Right ventricle myocardium superior (tissue), 1 donor: Measurements from ENCODE around the gene SNAPC2. TPM values are rescaled to one million over a fixed set of nuclear protein-coding genes. Genes with fewer than 3 reads are reported as not detected.
"Not testable (repeated sequence)": the region's sequence is repeated elsewhere in the genome, so short reads cannot be mapped to it uniquely, and the experiment has no call there.

ENCODE experiments used
- ATAC-seq: fragments of 200-7000 bp; cut with Tn5 transposase; one replicate; pipeline ENCODE4 v1.9.1; 2020; ENCODE audit warnings: mild to moderate bottlenecking; ENCODE audit not compliant: poor library complexity
- DNase-seq: peaks from one replicate; pipeline ENCODE4 v3.0.0-alpha.2; 2020
- intact Hi-C: fragments of 100-400 bp; cut with DNase I; formaldehyde crosslinking; loops from one replicate; pipeline ENCODE4 v1.11.2; 2022
- total RNA-seq: library from RNA; stranded (reverse); fragmentation: NEBNext Ultra II Directional; extraction: Animal tissue kit (Norgen Biotek cat#: 25700); gene quantifications from one replicate; pipeline ENCODE4 v1.2.1, GENCODE V29; 2021
- donor health status: DM: no; HTN: yes; CAD: no; lungs with severe emphysema.

Gene SNAPC2
- total RNA-seq, 1 donor from 2014 or later = 9.4 TPM

DNA sequence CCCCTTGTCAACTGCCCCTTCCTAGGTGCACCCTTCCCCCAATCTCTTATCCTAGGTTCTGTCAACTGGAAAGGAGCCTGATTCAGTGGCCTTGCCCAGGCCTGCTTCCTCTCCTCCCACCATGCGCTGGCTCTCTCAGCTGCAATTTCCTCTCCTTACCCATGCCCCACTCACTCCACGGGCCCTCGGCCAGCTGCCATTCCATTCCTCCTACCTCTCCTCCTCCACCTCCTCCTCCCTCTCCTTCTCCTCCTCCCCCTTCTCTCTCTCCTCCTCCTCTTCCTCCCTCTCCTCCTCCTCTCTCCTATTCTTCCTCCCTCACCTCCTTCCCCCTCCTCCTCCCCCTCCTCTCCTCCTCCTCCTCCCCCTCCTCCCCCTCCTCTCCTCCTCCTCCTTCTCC is 32.9 kb downstream of the SNAPC2 start:
- ATAC-seq (no peak), DNase-seq (no peak)
- intact Hi-C loops = no loop called here

DNA sequence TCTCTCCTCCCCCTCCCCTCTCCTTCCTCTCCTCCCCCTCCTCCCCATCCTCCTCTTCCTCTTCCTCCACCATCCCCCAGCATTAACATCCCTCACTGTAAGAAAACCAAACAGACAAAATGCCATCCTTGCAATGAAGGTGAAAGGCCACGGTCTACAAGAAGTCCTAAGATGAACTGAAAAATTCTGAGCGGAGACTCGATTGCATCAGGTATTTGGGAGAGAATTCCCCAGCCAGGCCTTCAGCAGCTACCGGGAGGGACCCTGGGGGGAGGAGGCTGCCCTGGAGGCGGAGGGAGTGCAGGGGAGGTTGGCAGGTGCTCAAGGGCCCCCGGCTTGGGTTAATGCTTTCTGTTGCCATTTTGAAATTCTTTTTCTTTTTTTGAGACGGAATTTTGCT is 33.4 kb downstream of the SNAPC2 start:
- DNase-seq (no peak), ATAC-seq (no peak)
- intact Hi-C loops = no loop called here

DNA sequence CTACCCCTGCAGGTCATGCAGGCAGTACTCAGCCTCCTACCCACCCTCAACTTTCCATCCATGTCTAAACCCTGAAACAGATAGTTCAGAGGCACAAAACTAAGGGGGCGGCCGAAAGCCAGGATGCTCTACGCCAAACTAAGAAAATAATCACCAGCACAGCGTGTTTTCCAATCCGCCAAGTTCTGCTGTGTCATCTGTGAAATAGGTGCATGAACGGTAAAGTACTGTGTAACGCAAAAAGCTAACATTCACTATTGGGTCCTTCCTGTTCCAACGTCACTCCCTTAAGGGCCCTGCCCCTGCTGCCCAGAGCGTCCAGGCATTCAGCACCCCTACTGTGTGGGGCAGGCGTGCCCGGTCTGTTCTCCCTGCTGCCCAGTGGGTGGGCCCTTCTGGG is 35.6 kb downstream of the SNAPC2 start:
- intact Hi-C loops = no loop called here
- ATAC-seq (no peak), DNase-seq (no peak)

DNA sequence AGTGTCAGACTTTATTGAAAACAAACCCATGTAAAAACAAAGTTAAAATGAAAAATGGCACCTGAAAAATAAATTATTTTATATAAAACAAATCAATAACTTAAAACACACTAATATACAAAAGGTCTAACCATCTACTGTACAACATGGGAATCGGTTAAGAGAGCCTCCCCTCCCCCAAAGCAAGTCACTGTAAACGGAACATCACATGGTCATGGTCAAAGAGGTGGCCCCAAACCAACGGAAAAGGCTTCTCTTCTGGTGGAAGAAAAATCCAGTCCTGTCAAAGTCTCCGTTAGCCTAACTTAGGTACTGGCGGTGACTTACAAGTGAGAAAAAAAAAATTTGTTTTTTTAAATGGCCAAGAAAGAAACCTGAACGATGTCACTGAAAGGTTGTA is 39.1 kb downstream of the SNAPC2 start:
- DNase-seq = no peak
- intact Hi-C loops = no loop called here
- ATAC-seq = no peak

DNA sequence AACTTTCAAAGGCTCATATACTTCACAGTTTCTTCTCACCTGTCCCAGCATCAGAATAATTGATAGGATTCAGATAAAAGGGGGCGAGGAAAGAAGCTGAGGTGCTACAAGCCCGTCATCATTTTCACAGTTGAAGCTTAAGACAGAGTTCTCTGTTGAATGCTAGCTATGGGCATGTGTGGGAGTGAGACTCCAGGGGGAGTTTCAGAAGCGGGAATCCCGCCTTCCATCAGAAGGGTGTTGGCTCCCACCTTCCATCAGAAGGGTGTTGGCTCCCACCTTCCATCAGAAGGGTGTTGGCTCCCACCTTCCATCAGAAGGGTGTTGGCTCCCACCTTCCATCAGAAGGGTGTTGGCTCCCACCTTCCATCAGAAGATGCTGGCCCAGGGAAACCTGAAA is 40.9 kb downstream of the SNAPC2 start:
- ATAC-seq, DNase-seq, intact Hi-C loops: not testable (repeated sequence)

DNA sequence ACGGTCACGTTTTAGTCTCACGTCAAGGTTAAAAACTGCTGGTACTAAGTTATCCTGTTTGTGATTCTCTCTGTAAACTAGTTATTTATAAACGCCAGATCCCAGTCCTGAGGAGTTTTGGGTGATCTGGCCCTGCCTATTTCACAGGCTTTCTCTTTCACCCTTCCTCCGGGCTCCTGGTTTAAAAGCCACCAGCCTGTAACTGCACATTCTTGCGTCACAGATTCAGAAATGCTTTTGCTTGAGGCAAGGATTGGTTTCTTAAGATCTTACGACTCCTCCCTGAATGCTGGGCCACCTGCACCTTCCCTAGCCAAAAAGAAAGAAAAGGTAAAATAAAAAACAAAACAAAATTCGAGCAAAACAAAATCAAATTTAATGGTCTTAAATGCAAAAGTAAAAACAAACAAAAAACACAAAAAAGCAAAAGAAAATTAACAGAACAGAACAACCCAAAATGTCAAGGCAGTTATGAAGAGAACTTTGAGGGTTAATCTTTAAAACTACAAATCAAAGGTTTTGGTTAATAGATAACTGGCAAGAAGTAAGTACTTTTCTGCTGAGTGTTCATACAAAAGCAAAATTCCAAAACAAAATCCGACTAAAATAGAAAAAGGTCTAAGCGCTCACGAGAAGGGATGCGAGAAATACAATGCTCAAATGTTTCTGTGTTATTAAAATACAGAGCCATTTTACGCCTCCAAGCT is 41.9 kb downstream of the SNAPC2 start:
- DNase-seq = no peak
- intact Hi-C loops = no loop called here
- ATAC-seq = no peak

DNA sequence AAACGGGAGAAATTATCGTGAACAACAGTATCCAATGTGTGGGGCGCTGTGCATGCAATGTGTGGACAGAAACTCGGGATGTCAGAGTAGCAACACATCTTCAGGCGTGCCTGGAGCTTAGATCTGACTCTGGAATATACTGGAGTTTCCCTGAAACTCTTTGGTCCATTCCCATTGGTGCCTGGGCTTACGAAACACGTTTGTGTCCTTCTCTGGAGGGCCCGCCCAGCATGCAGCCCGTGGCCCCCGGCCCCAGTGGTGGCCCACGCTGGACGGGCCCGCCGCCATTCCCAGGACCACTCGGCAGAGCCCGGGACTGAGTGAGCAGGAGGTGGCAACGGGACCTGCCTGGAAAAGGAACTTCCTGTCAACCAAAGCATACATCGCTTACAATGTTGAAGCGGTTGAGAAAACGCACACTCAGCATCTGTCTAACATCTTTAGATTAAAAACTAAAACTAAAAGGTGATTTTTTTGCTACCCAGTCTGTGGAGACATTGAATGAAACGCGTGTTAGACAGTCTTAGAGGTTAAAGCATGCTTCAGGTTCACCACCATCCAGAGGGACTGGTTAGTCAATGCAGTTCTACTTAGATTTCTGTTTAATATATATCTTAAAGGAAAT is 42.6 kb downstream of the SNAPC2 start:
- intact Hi-C loops = no loop called here
- ATAC-seq (no peak), DNase-seq (no peak)

DNA sequence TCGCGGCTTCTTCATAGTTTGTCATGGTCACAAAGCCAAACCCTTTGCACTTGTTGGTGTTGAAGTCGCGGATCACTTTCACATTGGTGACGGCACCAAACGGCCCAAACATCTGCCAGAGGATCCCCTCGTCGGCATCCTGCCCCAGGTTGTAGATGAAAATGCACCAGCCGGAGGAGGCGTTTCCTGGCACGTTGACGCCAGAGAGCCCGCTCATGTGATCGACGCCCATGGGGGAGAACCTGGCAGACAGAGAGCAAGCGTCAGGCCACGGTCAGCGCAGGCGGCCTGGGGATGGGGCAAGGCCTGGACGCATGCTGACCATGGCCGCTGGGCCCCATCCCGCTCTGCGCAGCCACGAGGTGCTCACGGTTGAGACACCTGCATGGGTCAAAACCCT is 43.4 kb downstream of the SNAPC2 start:
- ATAC-seq (no peak), DNase-seq (no peak)
- intact Hi-C loops = no loop called here

DNA sequence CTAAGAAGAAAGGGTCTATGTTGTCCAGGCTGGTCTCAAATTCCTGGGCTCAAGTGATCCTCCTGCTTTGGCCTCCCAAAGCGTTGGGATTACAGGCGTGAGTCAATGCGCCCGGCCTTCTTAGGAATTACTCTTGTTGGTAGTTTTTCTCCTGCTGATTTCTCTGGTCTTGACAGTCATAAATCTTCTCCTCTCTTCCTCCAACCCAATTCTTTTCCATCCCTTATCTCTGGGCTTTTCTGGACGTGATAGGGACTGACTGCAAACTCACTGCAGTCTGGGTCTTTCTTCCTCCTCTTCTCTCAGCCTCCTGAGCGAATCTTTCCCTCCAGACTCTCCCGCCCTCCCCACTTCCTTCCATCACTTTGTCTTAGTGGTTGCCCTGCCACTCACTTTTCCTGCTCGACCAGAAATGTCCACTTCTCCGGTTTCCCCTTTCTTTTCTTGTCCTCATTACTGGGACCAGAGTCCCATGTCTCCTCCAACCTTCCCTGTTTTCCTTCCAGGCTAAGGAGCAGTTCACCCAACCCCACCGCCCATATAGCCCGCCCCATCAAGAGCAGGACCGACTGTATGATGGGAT is 45.2 kb downstream of the SNAPC2 start:
- ATAC-seq = no peak
- no peak for DNase-seq
- intact Hi-C loops = no loop called here

DNA sequence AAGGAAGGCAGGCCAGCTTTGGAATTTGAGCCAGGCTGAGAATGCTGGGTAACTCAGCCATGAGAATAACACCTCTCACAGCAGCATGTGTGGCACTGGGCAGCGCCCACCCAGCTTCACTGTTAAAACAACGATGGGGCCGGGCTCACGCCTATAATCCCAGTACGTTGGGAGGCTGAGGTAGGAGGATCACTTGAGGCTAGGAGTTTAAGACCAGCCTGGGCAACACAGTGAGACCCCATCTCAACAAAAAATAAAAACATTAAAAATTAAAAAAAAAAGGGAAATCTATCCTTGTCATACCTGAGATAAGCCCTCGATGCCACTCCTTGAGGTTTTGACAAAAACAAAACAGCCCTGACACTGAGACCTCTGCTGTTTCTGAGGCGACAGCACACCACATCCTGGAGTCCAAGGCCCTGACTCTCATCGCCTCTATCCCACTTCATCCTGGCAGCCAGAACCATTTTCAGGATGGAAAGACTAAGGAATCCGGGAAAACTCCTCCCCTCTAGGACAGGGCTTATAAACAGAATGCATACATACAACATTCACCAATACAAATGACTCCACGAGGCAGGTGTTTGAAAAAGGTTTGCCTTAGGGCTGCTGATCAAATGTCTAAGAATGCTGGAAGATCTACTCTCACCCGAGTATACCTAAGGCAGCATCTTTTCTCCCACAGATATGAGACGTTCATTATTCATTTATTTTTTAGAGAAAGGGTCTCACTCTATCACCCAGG is 46.0 kb downstream of the SNAPC2 start:
- ATAC-seq (no peak), DNase-seq (no peak)
- intact Hi-C loops = no loop called here

DNA sequence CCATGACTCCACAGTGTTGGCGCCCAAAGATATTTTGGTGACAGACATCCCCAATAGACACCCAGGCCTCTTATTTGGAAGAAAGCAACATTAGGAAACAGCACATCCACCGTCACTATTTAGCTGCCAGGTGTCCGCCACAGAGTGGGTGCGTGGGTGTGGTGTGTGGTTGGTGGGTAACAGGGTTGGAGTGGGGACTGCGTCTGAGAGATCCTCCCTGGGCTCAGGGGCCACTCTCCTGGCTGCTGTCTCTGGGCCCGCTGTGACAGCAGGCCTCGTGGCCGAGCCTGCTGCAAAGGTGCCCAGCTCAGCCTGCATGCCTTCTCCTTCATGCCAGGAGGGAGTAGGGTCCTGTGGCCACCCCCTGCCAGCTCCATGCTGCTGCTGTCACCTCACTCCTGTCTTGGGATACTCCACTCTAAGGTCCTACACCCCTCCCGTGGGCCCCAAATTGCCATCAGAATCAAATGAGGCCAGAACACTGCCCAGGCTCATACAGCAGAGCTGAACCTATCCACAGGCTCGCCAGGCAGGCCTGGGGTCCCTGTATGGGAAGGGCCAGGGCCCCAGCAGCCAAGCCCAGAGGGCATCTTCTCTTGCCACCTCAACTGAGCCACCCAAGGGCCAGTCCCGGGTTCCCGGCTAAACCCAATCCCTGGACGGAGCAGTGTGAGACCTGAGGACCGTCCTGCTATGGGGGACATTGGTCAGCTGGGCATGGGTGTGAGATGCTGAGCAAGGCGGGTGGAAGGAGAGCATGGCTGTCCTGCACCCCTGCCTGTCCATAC is 48.1 kb downstream of the SNAPC2 start:
- no peak for ATAC-seq
- intact Hi-C loops = no loop called here
- DNase-seq = no peak

DNA sequence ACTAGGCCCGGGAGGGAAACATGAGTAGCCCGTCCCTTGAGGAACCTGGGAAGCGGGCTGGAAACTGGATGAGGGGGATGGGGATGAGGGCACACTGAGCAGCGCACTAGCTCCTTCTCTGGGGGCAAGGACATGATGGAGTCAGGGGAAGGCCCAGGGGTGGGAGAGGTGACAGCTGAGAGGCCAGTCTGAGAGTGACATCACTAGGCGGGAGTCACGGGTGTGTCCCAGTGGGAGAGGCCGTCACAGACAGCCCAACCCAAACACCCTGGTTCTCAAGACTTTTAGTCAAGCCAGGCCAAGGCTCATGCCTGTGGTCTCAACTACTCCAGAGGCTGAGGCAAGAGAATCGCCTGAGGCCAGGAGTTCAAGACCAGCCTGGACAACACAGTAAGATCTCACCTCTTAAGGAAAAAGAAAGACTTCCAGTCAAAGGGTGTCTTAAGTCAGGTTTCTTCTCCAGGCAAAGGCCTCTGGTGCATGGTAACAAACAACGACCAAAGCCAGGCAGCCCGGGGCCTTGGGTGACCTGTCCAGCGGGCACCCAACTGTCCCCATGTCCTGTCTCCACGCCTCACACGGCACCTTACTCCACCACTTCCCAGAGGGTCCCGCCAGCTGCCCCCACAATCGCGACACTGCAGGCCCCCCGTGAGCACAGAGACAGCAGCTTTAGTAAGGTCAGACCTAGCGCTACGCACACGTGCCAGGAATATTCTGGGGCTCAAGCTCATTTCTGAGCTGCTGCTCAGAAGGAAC is 48.8 kb downstream of the SNAPC2 start:
- ATAC-seq (no peak), DNase-seq (no peak)
- intact Hi-C loops = no loop called here

DNA sequence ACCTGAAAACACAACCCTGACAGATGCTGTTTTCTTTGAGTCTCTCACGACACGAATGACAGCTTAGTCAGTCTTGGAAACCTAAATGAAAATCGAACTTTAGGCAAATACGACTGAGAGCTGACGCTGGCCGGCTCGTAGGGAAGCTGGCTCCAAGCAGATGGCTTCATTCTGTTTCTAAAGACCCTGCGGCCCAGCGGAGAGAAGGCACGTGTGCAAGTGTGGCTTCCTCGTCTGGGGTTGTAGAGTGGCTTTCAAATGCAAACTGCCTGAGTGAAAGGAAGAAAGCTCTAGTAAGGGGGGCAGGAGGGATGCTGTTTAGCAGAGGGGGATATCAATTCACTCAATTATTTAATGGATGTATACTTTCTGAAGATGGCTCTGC is 49.4 kb downstream of the SNAPC2 start:
- DNase-seq = no peak
- intact Hi-C loops = no loop called here

DNA sequence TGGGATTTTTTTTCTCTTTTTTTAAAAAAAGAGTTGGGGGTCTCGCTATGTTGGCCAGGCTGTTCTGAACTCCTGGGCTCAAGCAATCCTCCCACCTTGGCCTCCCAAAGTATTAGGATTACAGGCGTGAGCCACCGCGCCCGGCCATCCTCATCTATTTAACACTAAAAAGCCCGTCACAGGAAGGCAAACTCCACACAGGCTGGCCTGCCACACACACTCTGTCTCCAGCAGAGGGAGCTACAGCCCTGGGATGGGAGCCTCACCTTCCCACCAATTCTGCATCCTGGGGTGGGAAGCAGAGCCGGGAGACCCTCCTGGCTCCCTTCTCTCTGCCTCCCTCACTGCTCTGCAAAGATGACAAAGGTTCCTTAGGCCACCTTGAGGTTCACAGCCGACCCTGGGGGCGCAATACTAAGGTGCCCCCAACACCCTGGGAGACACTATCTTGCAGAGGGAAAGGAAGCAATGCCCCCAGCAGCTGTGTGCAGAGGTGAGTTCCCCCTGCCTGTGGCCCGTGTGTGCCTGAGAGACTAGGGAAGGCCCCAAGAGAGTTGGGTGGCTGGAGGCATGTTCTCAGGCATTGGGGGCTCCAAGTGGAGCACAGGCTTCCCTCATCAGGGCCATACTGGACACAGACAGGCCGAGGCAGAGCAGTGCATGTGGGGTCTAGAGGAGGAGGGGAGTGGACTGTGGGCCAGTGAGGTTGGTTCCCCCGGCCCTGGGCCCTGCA is 50.7 kb downstream of the SNAPC2 start:
- ATAC-seq (no peak), DNase-seq (no peak)
- intact Hi-C loops = no loop called here

More for the DNA sequence above, 49.4 kb downstream of the SNAPC2 start:
- no peak for ATAC-seq

DNA sequence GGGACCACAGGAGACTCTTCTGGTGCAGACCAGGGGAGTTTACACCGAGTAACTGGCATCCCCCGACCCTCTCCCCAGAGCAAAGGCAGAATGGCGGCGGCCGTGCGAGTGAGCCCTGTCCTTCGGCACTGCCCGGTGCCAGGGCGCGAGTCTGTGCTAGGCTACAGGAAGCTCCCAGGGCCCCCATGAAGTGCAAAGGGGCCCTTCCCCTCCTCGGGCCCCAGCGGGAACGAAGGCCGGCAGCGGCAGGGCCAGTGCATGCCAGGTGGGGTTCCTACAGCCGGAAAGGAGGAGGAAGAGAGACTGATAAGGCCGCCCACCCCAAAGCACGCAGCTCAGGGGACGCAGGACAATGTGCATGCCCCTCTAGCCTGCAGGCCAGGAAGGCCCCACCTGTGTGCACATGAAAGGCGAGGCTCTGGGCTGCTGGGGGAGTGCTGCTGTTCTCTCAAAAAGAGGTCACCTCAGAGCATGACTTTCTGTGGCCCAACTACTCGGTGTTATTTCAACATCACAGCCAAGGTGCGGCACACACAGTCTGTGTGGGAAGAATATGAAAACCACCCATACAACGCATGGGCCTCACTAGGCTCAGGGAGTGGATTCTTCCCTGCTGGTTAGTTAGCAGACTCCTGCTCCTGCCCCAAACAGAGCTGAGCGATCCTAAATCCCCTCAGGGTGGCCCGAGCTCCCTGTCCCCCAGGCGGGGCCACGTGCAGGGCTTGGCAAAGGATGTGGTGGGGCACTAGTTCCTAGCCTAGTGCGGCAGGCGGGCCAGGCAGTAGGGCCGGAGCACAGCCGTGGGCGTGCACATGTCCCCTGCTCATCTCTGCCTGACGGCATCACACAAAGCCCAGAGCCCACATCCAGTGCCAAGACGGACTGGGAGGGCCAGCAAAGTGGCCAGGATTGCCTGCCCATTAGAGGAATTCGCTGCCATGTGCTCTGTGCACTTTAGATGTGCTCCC is 51.7 kb downstream of the SNAPC2 start:
- intact Hi-C loops = no loop called here
- ATAC-seq (no peak), DNase-seq (no peak)
